Keratinocyte (primary cell): ENCODE measurements around the gene COASY.

Experiments used
- CTCF ChIP-seq, 3 experiments: IDR thresholded peaks in 1 of 3; conservative IDR thresholded peaks in 1 of 3; optimal IDR thresholded peaks in 1 of 3; 2 replicates in 2 of 3; 3 replicates in 1 of 3; pipeline versions ENCODE3 to v1.5.1; 2011; ENCODE audit warnings: low read length in 3 of 3, mild to moderate bottlenecking in 3 of 3, moderate library complexity in 2 of 3, control low read depth in 1 of 3, inconsistent platforms in 1 of 3; ENCODE audit not compliant: insufficient read depth in 2 of 3; ENCODE audit errors: extremely low read depth in 1 of 3
- EZH2 ChIP-seq: IDR thresholded peaks from one replicate; pipeline ENCODE4 v1.6.1; 2012; ENCODE audit warnings: inconsistent platforms, mild to moderate bottlenecking, low read length, moderate library complexity

DNA sequence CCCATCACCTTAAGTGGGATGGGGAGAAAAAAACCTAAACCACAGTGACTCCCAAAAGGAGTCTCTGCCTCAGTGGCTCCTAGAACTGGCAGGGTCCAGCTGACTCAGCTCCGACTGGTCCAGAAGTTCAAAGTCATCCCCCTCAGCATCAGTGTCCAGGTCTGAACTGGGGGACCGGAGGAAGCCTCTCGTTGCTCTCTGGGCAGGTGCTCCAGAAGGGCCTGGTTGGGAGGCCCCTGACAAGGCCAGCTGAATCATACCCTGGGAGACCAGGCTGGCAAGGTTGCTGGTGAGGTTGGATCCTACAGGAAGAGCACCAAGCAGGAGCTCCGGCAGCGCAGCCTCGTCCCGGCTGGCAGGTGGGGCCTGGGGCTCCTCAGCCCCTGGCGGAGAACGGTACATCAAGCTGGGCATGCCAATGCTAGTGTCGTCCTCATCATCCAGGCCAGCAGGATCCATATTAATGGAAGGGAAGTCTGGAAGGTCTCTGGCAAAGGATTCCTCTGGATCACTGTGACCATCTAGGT is 19.9 kb downstream of the COASY start:
- TF ChIP-seq CTCF (optimal IDR thresholded peaks at IDR 0.05 in 1 of 3, IDR thresholded peaks at IDR 0.05 in 1 of 3, conservative IDR thresholded peaks at IDR 0.05 in 1 of 3; ENCODE audit: extremely low read depth in 1 of 3, insufficient read depth in 2 of 3, low read length in 3 of 3) (no peak), EZH2 (no peak)
